Activated naive CD8-positive, alpha-beta T cell (primary cell): ENCODE data around the gene TBC1D16.
"Not testable (repeated sequence)": the region's sequence is repeated elsewhere in the genome, so short reads cannot be mapped to it uniquely, and the experiment has no call there.

Source experiments
- H3K27ac Mint-ChIP-seq: one replicate; pipeline ENCODE4 v1.8.0; 2021; ENCODE audit warnings: mixed read lengths
- H3K27me3 Mint-ChIP-seq: one replicate; pipeline ENCODE4 v1.8.0; 2021; ENCODE audit warnings: mixed read lengths
- H3K36me3 Mint-ChIP-seq: one replicate; pipeline ENCODE4 v1.8.0; 2021; ENCODE audit warnings: mixed read lengths
- H3K4me1 Mint-ChIP-seq: one replicate; pipeline ENCODE4 v1.8.0; 2021; ENCODE audit warnings: low read depth, mixed read lengths
- H3K4me3 Mint-ChIP-seq: one replicate; pipeline ENCODE4 v1.8.0; 2021; ENCODE audit warnings: mild to moderate bottlenecking, mixed read lengths
- H3K9me3 Mint-ChIP-seq: one replicate; pipeline ENCODE4 v1.8.0; 2021; ENCODE audit warnings: low read depth, mixed read lengths

TBC1D16 gene

DNA sequence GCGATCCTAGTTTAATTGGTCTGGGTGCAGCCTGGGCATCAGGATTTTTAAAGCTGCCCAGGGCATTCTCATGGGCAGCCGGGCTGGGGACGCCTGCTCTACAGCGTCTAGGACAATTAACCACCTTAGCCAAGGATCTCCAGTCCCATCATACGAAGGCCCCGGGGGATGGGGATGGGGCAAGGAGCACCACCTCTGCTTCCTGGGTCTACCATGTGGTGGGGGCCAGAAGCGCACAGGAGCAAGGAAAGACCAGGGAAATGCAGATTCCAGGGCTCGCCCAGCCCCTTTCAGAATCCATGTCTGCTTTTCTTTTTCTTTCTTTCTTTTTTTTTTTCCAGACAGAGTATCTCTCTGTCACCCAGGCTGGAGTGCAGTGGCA, 29.3 kb downstream of the TBC1D16 start:
- Mint-ChIP-seq H3K36me3 (no peaks in the 10 kb centered on the region), H3K4me3 (peak overlapping the region; percentile 56), H3K4me1 (peaks cover 6% of the 10 kb centered on the region), H3K9me3 (no peaks in the 10 kb centered on the region), H3K27ac (no peak overlapping the region), H3K27me3 (no peaks in the 10 kb centered on the region)

DNA sequence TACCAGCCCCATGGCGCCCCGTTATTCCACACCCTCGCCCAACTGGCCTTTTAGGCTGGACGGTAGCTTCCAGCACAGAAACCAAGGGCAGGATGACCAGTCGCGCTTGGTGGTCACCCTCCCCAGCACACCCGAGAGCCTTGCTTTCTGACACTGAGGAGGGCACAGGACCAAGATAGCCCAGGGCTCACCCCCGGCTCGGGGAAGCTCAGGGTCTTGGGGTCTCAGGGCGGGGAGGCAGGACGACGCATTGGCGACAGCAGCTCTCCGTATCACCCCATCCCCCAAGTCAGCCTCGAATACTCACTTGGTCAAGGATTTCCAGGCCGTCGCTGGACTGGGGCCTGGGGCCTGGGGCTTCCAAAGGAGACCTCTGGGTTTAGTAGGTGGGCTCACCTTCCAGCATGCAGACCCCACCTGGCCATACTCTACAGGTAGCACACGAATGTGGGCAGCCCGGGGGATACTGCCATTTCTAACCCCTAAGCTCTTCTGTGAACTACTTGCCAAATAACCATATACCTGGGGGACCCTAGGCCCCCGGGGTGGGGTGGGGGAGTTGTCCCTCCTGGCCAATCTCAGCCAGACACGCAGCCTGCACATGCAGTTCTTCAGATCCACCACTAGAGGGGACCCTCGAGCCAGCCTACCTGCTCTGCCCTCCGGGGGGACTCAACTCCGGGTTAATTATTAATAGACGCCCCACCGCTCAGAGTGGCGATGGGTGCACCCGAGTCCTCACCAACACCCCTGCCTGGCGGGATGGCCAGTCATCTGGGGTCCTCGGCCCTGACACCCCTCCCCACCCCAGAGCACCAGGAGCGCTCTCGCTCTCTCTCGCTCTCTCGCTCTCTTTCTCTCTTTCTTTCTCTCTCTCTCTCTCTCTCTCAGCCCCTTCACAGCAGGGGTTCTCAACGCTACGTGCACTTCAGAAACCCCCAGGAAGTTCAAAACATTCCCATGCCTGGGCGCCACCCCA, 30.0 kb downstream of the TBC1D16 start:
- Mint-ChIP-seq H3K27ac (no peak overlapping the region), H3K4me3 (peak overlapping the region; percentile 56), H3K9me3 (no peaks in the 10 kb centered on the region), H3K27me3 (no peaks in the 10 kb centered on the region), H3K36me3 (no peaks in the 10 kb centered on the region), H3K4me1 (peaks cover 6% of the 10 kb centered on the region)

DNA sequence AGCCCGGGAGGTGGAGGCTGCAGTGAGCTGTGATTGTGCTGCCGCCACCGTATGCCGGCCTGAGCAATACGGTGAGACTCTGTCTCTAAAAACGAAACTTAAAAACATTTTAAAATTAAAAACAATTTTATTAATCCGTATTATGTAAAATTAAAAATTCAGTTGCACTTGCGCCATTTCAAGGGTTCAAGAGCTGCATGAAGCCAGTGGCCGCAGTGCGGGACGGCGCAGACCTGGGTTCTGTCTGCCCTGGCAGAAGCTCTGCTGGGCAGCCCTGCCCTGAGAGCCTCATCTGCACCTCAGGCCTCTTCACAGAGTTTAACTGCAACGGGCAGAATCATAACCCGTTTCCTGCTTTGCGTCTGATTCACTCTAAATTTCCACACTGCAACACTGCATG, 31.7 kb downstream of the TBC1D16 start:
- H3K27ac Mint-ChIP-seq = no peak overlapping the region
- no peaks in the 10 kb centered on the region for H3K36me3 Mint-ChIP-seq
- H3K27me3 Mint-ChIP-seq = no peaks in the 10 kb centered on the region
- no peak overlapping the region for H3K4me3 Mint-ChIP-seq
- no peaks in the 10 kb centered on the region for H3K9me3 Mint-ChIP-seq
- peaks cover 6% of the 10 kb centered on the region for H3K4me1 Mint-ChIP-seq

DNA sequence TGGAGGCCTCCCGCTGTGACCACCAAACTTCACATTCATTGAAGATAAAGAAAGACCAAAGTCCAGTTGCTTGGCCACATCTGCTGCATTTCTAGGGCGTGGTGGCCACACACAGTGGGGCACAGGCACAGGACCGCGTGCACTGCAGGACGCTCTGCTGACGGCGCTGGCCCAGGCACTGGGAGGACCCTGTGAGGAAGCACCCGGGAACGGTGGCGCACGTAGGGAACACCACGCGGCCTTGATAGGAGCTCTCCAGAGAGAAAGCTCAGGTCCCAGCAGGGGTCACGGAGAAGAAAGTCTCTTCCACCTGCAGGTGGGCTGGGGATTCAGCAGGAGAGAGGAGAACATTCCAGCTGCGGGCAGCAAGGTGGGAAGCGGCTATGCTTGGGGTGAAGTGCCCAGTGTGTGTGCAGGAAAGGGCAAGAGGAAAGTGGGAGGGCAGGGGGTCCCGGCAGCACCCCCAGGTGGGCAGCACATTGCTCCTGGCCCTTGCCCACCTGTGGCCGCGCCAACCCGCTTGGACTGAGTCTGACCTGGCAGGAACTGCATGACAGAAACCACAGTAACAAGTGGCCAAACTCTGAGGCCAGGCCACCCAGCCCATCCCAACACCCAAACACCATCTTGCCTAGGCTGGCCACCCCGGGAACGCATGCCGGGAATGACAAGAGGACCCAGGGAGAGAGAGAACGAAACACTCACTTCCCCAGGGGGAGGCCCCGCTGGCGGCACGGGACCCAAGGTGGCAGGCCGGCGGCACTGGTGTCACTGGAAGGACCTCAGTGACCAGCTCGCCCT, 32.8 kb downstream of the TBC1D16 start:
- Mint-ChIP-seq H3K4me3 (no peak overlapping the region), H3K27ac (no peak overlapping the region), H3K9me3 (no peaks in the 10 kb centered on the region), H3K27me3 (no peaks in the 10 kb centered on the region), H3K36me3 (no peaks in the 10 kb centered on the region), H3K4me1 (peaks cover 12% of the 10 kb centered on the region)

- H3K4me1 Mint-ChIP-seq = peaks cover 19% of the 10 kb centered on the region
- H3K27ac Mint-ChIP-seq = no peak overlapping the region
- no peaks in the 10 kb centered on the region for H3K27me3 Mint-ChIP-seq
- no peaks in the 10 kb centered on the region for H3K36me3 Mint-ChIP-seq
- H3K9me3 Mint-ChIP-seq = no peaks in the 10 kb centered on the region
- H3K4me3 Mint-ChIP-seq = no peak overlapping the region
Observed at GRCh38 chr17:80002070-80002641, 33.5 kb downstream of the TBC1D16 start.

GRCh38 chr17:80000981-80001775, 34.5 kb downstream of the TBC1D16 start:
- Mint-ChIP-seq H3K4me1 (peaks cover 27% of the 10 kb centered on the region), H3K27me3 (no peaks in the 10 kb centered on the region)

DNA sequence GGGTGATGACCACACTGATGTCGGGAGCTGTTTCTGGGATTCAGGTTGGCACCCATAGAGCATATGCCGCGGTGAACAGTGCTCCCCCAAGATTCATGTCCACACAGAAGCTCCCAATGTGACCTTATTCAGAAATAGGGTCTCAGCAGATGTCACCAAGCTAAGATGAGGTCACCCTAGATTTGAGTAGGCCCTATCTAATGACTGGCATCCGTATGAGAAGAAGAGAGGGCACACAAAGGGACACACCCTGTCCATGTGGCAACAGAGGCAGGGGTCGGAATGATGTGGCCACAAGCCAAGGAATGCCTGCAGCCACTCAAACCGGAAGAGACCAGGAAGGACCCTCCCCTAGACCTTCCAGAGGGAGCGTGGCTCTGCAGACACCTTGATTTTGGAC, 35.5 kb downstream of the TBC1D16 start:
- Mint-ChIP-seq H3K27ac (no peak overlapping the region), H3K4me3 (no peak overlapping the region), H3K9me3 (no peaks in the 10 kb centered on the region)

More at GRCh38 chr17:80000981-80001775, 34.5 kb downstream of the TBC1D16 start:
- no peak overlapping the region for H3K4me3 Mint-ChIP-seq
- H3K9me3 Mint-ChIP-seq = no peaks in the 10 kb centered on the region
- H3K27ac Mint-ChIP-seq = no peak overlapping the region
- no peaks in the 10 kb centered on the region for H3K36me3 Mint-ChIP-seq

GRCh38 chr17:79997011-79997660, 38.5 kb downstream of the TBC1D16 start:
- Mint-ChIP-seq H3K4me1 (peaks cover 51% of the 10 kb centered on the region), H3K9me3 (no peaks in the 10 kb centered on the region)

More for the DNA sequence above, 35.5 kb downstream of the TBC1D16 start:
- Mint-ChIP-seq H3K4me1 (peaks cover 30% of the 10 kb centered on the region), H3K36me3 (no peaks in the 10 kb centered on the region), H3K27me3 (no peaks in the 10 kb centered on the region)

DNA sequence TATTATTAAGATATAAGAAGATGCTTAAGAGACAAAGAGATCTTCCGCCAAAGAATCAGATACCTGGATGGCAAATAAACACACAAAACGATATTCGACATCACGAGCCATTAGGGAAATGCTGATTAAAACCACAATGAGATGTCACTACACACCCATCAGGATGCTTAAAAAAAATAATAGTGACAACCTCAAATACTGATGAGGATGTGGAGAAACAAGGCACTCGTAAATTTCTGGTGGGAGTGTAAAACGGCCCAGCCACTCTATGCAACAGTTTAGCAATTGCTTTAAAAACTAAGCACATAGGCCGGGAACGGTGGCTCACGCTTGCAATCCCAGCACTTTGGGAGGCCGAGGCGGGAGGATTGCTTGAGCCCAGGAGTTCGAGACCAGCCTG, 39.4 kb downstream of the TBC1D16 start:
- Mint-ChIP-seq H3K27me3 (no peaks in the 10 kb centered on the region), H3K9me3 (no peaks in the 10 kb centered on the region), H3K4me3 (no peak overlapping the region), H3K27ac (peak overlapping the region; percentile 99), H3K4me1 (peaks cover 51% of the 10 kb centered on the region), H3K36me3 (no peaks in the 10 kb centered on the region)

More at GRCh38 chr17:79997011-79997660, 38.5 kb downstream of the TBC1D16 start:
- Mint-ChIP-seq H3K27ac (peak overlapping the region; percentile 99), H3K36me3 (no peaks in the 10 kb centered on the region), H3K4me3 (peak overlapping the region; percentile 78), H3K27me3 (no peaks in the 10 kb centered on the region)

GRCh38 chr17:79995696-79996095, 40.0 kb downstream of the TBC1D16 start:
- no peaks in the 10 kb centered on the region for H3K9me3 Mint-ChIP-seq
- no peak overlapping the region for H3K4me3 Mint-ChIP-seq
- no peaks in the 10 kb centered on the region for H3K27me3 Mint-ChIP-seq
- H3K4me1 Mint-ChIP-seq = peaks cover 55% of the 10 kb centered on the region
- H3K27ac Mint-ChIP-seq = peak overlapping the region; percentile 99
- no peaks in the 10 kb centered on the region for H3K36me3 Mint-ChIP-seq

- Mint-ChIP-seq H3K4me3 (no peak overlapping the region), H3K4me1 (peaks cover 55% of the 10 kb centered on the region), H3K27ac (no peak overlapping the region), H3K36me3 (no peaks in the 10 kb centered on the region), H3K27me3 (no peaks in the 10 kb centered on the region), H3K9me3 (no peaks in the 10 kb centered on the region)
Observed at GRCh38 chr17:79994602-79995001, 41.1 kb downstream of the TBC1D16 start.

DNA sequence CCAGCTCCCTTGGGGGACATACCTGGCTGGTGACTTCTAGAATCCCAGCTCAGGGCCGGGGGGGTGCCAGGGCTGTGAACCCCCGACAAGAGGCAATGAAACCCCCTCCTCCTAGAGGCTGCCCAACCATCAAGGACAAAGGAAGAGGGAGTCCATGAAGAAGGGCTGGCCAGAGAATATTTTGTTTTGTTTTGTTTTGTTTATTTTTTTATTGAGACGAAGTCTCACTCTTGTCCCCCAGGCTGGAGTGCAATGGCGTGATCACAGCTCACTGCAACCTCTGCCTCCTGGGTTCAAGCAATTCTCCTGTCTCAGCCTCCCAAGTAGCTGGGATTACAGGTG, 41.5 kb downstream of the TBC1D16 start:
- Mint-ChIP-seq H3K27ac (peak overlapping the region; percentile 70), H3K4me1 (peaks cover 55% of the 10 kb centered on the region)
- not testable (repeated sequence) for H3K36me3 Mint-ChIP-seq, H3K9me3 Mint-ChIP-seq, H3K27me3 Mint-ChIP-seq, H3K4me3 Mint-ChIP-seq

DNA sequence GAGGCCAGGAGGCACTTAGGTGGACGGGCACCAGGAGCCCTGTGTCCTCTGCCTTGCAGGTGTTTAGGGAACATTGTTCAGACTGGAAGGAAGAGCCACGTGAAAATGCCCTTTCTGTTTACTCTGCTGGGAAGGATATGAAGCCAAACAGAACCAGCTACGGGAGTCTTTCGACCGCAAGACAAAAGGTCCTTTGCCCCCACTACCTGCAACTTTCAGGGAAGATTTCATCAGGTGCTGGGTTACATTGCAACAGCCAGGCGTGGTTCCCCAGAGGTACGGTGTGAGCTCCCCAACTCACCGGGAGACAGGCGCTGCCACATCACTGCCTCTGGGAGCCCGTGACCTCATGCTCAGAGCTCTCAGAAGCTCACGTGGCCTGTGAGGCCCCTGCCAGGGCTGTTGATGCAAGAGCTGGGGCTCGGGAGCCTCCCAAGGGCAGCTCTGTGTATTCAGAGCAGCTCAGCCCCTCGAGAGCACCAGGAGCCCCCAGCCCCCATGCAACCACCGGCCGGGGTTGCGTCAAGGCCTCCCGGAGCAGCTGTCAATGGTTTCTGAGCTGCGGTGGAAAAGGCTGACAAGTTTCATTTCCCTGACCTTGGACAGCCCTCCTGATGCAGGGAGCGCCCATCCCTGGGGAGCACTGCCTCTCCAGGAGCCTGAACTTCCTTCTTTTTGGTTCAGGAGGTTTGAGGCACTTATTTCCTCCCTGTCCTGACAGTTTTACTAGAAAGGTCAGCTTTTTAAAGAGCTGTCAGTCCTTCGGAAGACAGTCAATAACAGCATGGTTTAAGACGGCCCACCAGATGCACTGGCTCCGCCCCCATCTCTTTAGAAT, 42.1 kb downstream of the TBC1D16 start:
- Mint-ChIP-seq H3K9me3 (no peaks in the 10 kb centered on the region), H3K27me3 (no peaks in the 10 kb centered on the region), H3K4me3 (peak overlapping the region; percentile 84), H3K4me1 (peaks cover 54% of the 10 kb centered on the region), H3K27ac (peak overlapping the region; percentile 75), H3K36me3 (no peaks in the 10 kb centered on the region)
